T47D (cell line): Measurements from ENCODE around the gene OLIG3.

Source experiments
- DNase-seq, 2 experiments: peaks; one replicate each; pipeline versions ENCODE4 v3.0.0 to v3.0.0-alpha.2; 2011 to 2012; ENCODE audit warnings: low read depth in 1 of 2, low spot score in 1 of 2
- JUND ChIP-seq: IDR thresholded peaks from 2 replicates; pipeline ENCODE4 v1.6.1; 2012; ENCODE audit warnings: low read depth
- in situ Hi-C: cut with HindIII; loops from 2 replicates; pipeline ENCODE4 v1.10.0; 2016; ENCODE audit warnings: low sequenced_read_pairs, low pct_unique_long_range_greater_than_20kb

The OLIG3 gene

GRCh38 chr6:137494281-137494987 lies at the start of gene OLIG3:
Gene OLIG3, minus strand, starts transcription at chr6:137494394. Its CDS starts 224 bp downstream, at chr6:137494170.
- TF ChIP-seq JUND = no peak
- no peak for DNase-seq
- in situ Hi-C loops = no loop called here

DNA sequence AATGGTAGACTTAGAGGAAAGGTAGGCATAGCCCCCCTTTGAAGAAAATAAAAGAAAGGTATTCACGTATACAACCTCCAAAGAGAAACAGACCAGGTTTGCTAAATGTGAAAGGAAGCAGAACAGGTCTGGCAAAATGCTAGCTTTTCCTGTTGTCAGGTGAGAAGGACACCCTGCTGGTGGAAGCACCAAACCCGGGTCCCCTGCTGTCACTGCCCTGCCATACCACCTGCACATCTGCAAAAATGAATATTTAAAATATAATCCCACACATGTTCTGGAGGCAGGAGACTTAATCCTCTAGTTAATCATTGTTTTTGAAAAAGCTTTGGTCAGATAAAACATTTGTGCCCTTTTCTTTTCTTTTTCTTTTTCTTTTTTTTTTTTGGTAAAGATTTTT lies 48.9 kb upstream of the OLIG3 start:
- no peak for TF ChIP-seq JUND
- DNase-seq = peak in 1 of 2 experiments; percentile 25
- in situ Hi-C loops = no loop called here

GRCh38 chr6:137542713-137543112 lies 48.5 kb upstream of the OLIG3 start:
- no peak for TF ChIP-seq JUND
- DNase-seq = no peak
- in situ Hi-C loops = no loop called here

DNA sequence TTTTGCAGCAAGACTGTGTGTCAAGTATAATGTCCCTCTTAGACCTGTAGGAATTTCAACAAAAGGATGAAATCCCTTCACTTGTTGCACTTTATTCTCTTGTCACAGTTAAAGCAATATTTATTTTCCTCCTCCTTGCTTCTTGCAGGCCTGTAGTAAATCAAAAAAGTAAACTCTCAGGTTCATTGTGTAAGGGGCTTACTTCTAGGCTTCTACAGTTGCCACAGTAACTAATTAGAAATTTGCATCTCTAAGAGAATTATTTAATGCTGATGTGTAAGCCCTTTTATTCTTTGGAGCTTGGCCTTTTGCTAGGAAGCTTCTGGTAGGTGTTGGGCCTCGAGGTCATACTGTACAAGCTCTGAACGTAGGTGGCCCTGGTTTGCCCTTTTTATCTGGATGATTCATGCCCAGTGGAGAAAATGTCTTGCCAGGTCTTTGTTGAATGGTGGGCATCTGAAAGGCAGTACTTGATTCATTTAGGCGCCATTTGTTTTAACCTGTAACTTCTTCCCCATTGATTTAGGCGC lies 47.4 kb upstream of the OLIG3 start:
- in situ Hi-C loops = no loop called here
- no peak for TF ChIP-seq JUND
- DNase-seq = no peak

DNA sequence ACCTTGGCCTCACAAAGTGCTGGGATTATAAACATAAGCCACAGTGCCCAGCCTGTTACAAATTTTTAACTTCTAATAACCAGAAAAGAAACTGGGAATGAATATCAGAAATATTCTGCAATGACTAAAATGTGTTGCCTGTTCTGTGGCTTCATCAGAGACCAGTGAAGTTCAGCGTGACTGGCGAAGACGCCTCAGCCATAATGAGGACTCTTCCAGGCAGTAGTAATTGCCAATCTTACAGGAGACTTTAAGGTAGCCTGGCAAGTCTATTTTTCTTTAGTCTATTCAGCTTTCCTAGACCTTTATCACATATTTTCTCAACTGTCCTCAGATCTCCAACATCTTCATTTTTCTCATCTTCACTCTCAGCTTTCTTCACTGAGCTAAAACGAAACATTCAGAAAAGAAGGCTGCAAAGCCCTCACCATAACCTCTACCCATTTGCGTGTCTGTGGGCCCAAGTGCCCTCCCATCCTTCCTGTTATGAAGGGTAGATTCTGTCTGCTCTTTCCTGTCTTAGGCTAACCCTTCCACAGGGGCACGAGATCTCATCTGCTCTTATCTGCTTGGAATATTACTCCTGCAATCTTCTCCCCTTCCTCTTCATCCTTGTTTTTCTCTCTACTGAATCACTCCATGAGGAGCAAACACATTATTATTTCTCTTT lies 42.0 kb upstream of the OLIG3 start:
- in situ Hi-C loops = no loop called here
- TF ChIP-seq JUND = no peak
- DNase-seq = no peak

DNA sequence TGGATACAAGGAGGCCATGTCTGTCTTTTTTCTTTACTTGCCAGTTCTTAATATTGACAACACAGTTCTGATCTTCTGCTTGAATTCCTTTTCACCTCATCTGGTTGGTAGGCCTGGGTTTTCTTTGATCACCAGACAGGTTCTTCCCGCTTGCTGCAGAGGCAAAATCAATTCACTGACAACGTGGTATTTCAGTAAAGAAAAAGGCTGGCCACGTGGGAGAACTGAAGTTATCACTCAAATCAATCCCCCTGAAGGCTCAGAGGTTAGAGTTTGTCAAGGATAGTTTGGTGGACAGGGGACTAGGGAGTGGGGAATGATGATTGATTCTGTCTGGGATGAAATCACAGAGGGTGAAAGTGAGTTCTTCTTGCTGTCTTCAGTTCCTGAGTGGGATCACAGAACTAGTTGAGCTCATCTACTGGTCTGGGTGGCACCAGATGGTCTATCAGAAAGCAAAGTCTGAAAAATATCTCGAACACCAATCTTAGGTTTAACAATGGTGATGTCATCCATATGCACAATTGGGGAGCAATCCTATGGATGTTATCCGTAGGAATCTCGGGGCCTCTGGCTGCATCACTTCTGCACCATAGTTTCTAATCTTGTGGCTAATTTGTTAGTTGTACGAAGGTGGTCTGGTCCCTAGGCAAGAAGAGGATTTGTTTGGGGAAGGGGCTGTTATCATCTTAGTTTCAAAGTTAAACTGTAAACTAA lies 37.3 kb upstream of the OLIG3 start:
- no peak for DNase-seq
- in situ Hi-C loops = no loop called here
- TF ChIP-seq JUND = no peak

DNA sequence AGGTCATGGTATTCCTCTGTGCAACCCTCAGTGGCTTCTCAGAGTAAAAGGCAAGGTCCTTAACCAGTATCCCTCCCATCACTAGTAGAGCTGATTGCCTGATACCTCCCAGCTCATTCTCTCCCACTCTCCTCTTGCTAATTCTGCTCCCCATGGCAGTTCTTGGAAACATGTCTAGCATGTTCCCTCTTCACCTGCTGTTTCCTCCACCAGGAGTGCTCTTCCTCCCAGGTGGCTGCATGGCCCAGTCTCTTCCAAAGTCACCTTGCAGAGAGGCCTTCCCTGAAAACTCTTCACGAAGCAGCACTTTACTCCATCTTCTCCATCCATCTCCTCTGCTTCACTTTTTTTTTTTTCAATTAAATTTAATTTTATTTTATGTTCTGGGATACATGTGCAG lies 36.2 kb upstream of the OLIG3 start:
- in situ Hi-C loops = no loop called here
- no peak for TF ChIP-seq JUND
- DNase-seq = peak in 1 of 2 experiments; percentile 9

GRCh38 chr6:137522831-137523230 lies 28.6 kb upstream of the OLIG3 start:
- TF ChIP-seq JUND = no peak
- no peak for DNase-seq
- in situ Hi-C loops = no loop called here

DNA sequence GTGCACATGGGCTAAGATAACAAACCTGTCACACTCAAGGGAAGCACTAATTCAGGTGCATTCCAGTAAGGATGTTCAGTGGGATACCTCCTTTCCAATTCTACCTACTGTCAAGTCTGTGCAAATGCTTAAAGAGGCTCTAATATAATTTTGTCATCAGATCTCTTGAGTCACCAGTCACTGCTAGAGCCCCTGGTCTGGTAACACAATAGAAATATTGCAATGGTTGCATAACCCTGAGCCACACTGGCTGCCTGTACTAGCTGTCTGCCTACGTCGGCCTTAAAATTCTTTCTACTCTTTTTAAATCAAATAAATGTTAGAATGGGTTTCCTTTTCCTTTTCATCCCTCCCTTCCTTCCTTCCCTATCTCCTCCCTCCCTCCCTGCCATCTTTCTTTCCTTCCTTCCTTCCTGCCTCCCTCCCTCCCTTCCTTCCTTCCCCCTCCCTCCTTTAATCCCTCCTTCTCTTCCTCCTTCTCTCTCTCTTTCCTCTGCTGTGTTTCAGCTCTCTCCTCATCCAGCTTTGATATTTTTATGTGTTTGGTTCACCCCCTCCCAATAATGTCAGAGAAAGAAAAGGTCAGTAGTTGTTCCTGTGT lies 28.1 kb upstream of the OLIG3 start:
- TF ChIP-seq JUND = no peak
- in situ Hi-C loops = no loop called here
- DNase-seq = no peak

- no peak for TF ChIP-seq JUND
These were observed 26.3 kb upstream of the OLIG3 start for GRCh38 chr6:137520520-137520919.

GRCh38 chr6:137519629-137520176 lies 25.5 kb upstream of the OLIG3 start:
- in situ Hi-C loops = no loop called here
- no peak for DNase-seq
- no peak for TF ChIP-seq JUND

More at GRCh38 chr6:137520520-137520919, 26.3 kb upstream of the OLIG3 start:
- DNase-seq = no peak
- in situ Hi-C loops = no loop called here

DNA sequence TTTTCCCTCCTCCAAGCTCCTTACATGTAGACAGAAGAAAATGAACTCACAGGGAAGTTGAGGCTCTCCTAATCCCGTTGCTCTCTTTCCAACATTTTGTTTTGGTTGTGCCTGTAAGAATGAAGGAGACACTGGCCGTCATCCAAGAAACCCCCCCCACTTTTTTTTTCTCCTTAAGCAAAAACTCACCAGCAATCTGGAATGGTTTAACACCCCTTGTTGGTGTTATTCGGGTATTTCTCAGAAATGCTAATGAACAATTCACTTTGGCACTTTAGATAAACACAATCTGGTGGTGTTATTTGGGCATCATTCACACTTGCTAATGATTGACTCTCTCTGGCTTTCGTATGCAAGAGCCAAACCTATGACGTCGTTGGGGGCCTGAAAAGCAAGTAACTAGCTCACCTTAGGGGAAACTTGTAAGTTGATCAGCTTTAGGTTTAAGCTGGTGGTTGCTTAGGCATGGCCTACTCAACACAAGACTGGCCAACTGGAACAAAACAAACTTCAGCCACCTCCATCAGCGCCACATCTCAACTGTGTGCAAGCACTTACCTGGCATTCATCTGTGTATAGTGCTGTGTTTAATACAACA lies 24.3 kb upstream of the OLIG3 start:
- DNase-seq = no peak
- no peak for TF ChIP-seq JUND
- in situ Hi-C loops = no loop called here
